Measurements from ENCODE around the gene ZNF467.

ZNF467 gene

GRCh38 chr7:149716007-149716931 lies 57.1 kb downstream of the ZNF467 start:
- Histone ChIP-seq H3K36me3 (ENCODE audit: insufficient read depth, low read length) (peaks cover 14% of the 10 kb centered on the region), H2AFZ (ENCODE audit: low read depth, low read length) (no peak overlapping the region), H3K9me3 (ENCODE audit: low read length) (peaks cover 2% of the 10 kb centered on the region), H3K4me1 (ENCODE audit: insufficient read depth, low read length) (peaks cover 11% of the 10 kb centered on the region), H3K4me3 (ENCODE audit: low read length) (peak overlapping the region; percentile 93), H3K27me3 (ENCODE audit: insufficient read depth, low read length) (no peaks in the 10 kb centered on the region)

- Histone ChIP-seq H3K4me3 (ENCODE audit: low read length) (peak overlapping the region; percentile 93), H3K27me3 (ENCODE audit: insufficient read depth, low read length) (no peaks in the 10 kb centered on the region), H3K36me3 (ENCODE audit: insufficient read depth, low read length) (peaks cover 6% of the 10 kb centered on the region), H3K4me1 (ENCODE audit: insufficient read depth, low read length) (peaks cover 11% of the 10 kb centered on the region), H3K9me3 (ENCODE audit: low read length) (peaks cover 2% of the 10 kb centered on the region), H2AFZ (ENCODE audit: low read depth, low read length) (peak overlapping the region; percentile 87)
These were observed 57.9 kb downstream of the ZNF467 start for GRCh38 chr7:149715476-149715875.

GRCh38 chr7:149714910-149715471 lies 58.4 kb downstream of the ZNF467 start:
- no peaks in the 10 kb centered on the region for H3K27me3 ChIP-seq (ENCODE audit: insufficient read depth, low read length)
- peak overlapping the region; percentile 93 for H3K4me3 ChIP-seq (ENCODE audit: low read length)
- peaks cover 11% of the 10 kb centered on the region for H3K4me1 ChIP-seq (ENCODE audit: insufficient read depth, low read length)
- H2AFZ ChIP-seq (ENCODE audit: low read depth, low read length): peak overlapping the region; percentile 87
- peaks cover 2% of the 10 kb centered on the region for H3K9me3 ChIP-seq (ENCODE audit: low read length)
- H3K36me3 ChIP-seq (ENCODE audit: insufficient read depth, low read length): peaks cover 2% of the 10 kb centered on the region

Data from neuron (in vitro differentiated cells).